GM18499 (cell line): Measurements from ENCODE around the gene CMIP.

Source experiments
- ATAC-seq: cut with Tn5 transposase; IDR thresholded peaks from one replicate; pipeline ENCODE4 v1.9.1; 2021; ENCODE audit warnings: moderate number of reproducible peaks; ENCODE audit not compliant: insufficient read depth, unreplicated experiment

Gene CMIP

GRCh38 chr16:81445966-81446906 lies 1.6 kb downstream of the CMIP start:
- no peak for ATAC-seq

GRCh38 chr16:81446907-81447268 lies 2.3 kb downstream of the CMIP start:
- no peak for ATAC-seq

GRCh38 chr16:81447383-81448101 lies 2.9 kb downstream of the CMIP start:
- no peak for ATAC-seq

- no peak for ATAC-seq
Measured at GRCh38 chr16:81448154-81449131, 3.8 kb downstream of the CMIP start.

- ATAC-seq = no peak
Measured at GRCh38 chr16:81449241-81449640, 4.6 kb downstream of the CMIP start.

- ATAC-seq = no peak
Measured at GRCh38 chr16:81449899-81450608, 5.4 kb downstream of the CMIP start.

- ATAC-seq = no peak
Measured at GRCh38 chr16:81450783-81451491, 6.3 kb downstream of the CMIP start.

- no peak for ATAC-seq
Measured at GRCh38 chr16:81451753-81452680, 7.4 kb downstream of the CMIP start.

- no peak for ATAC-seq
Measured at GRCh38 chr16:81453091-81453728, 8.6 kb downstream of the CMIP start.

- ATAC-seq = no peak
Measured at GRCh38 chr16:81454044-81454443, 9.4 kb downstream of the CMIP start.

GRCh38 chr16:81455006-81455405 lies 10.4 kb downstream of the CMIP start:
- ATAC-seq = no peak

GRCh38 chr16:81455720-81456494 lies 11.3 kb downstream of the CMIP start:
- no peak for ATAC-seq

- no peak for ATAC-seq
Measured at GRCh38 chr16:81456523-81457325, 12.1 kb downstream of the CMIP start.

GRCh38 chr16:81457326-81458133 lies 12.9 kb downstream of the CMIP start:
- no peak for ATAC-seq

GRCh38 chr16:81458149-81458669 lies 13.6 kb downstream of the CMIP start:
- no peak for ATAC-seq
